ENCODE measurements around the gene NXF2.

The NXF2 gene

GRCh38 chrX:102345916-102346315, 98.9 kb downstream of the NXF2 start:
- TF ChIP-seq CTCF (IDR thresholded peaks at IDR 0.05; ENCODE audit: low read length, missing control alignments) = peak; percentile 57
- DNase-seq (ENCODE audit: low read depth) = peak; percentile 40
- H3K4me3 ChIP-seq (replicated peaks; ENCODE audit: low read depth, low read length) = no peak overlapping the region

All from fibroblast of pulmonary artery (primary cell).